Aortic smooth muscle cell (primary cell): ENCODE measurements around the gene ETFRF1. TPM values are rescaled to one million over a fixed set of nuclear protein-coding genes. Genes with fewer than 3 reads are reported as not detected.

Experiments used
- total RNA-seq: library from RNA; depleted of rRNA; stranded (reverse); fragments of >200 nt; gene quantifications from 2 replicates; pipeline ENCODE4 v1.2.3, GENCODE V29; 2014

ETFRF1 gene
- total RNA-seq, result 16.4 and 21.7 TPM in 2 replicates

GRCh38 chr12:25195056-25195971 lies at the start of gene ETFRF1, which contains the start of gene DNAI7:
Gene ETFRF1 (plus strand): TSS chr12:25195237. CDS start chr12:25203957, 8,720 bp downstream.
Gene DNAI7 (minus strand): TSS chr12:25195160. CDS start chr12:25195078, 82 bp downstream.

GRCh38 chr12:25250744-25251730 lies 56.0 kb downstream of the ETFRF1 start, which contains the start of gene KRAS:
Gene KRAS (minus strand): TSS chr12:25250929.

Other genes with a start within 250 kb of the ETFRF1 start
- 138 and 166 TPM in 2 replicates for gene BCAT1, start 246.1 kb upstream of the ETFRF1 start, total RNA-seq
- gene DNAI7, start 77 bp upstream of the ETFRF1 start, total RNA-seq, result 0.13 and 0.37 TPM in 2 replicates
- 8.7 and 11.3 TPM in 2 replicates for gene KRAS, start 55.7 kb downstream of the ETFRF1 start, total RNA-seq